Peyer's patch (tissue), 4 donors: ENCODE results near the gene AHCTF1. TPM values are rescaled to one million over a fixed set of nuclear protein-coding genes. Genes with fewer than 3 reads are reported as not detected.
"Not testable (repeated sequence)": the region's sequence is repeated elsewhere in the genome, so short reads cannot be mapped to it uniquely, and the experiment has no call there.

Source experiments
- DNase-seq, 3 donors: peaks; one replicate each; pipeline ENCODE4 v3.0.0-alpha.2; 2017 to 2019
- H3K27ac ChIP-seq, 4 donors: fragments of 200-600 bp; sonication (generic); one replicate each; pipeline ENCODE4 v1.5.1; 2016 to 2019
- H3K27me3 ChIP-seq, 2 donors: fragments of 200-600 bp; sonication (generic); one replicate each; pipeline ENCODE4 v1.5.1; 2019
- H3K36me3 ChIP-seq, 3 donors: fragments of 200-600 bp; sonication (generic); one replicate each; pipeline ENCODE4 v1.5.1; 2016 to 2019
- H3K4me1 ChIP-seq, 4 donors: fragments of 200-600 bp; sonication (generic); one replicate each; pipeline ENCODE4 v1.5.1; 2016 to 2019
- H3K4me3 ChIP-seq, 4 donors: fragments of 200-600 bp; sonication (generic); 1 replicate in 3 of 4; 2 replicates in 1 of 4; pipeline ENCODE4 v1.5.1; 2016 to 2019; ENCODE audit warnings: mild to moderate bottlenecking in 1 of 4
- H3K9me3 ChIP-seq, 4 donors: fragments of 200-600 bp; sonication (generic); one replicate each; pipeline ENCODE4 v1.5.1; 2016 to 2019; ENCODE audit warnings: mild to moderate bottlenecking in 1 of 4
- CTCF ChIP-seq, 6 experiments: fragments of 450-650 bp in 4 of 6; fragments of 200-600 bp in 2 of 6; sonication (generic) in 1 of 6; IDR thresholded peaks; one replicate each; pipeline ENCODE4 v1.5.1; 2017 to 2019; ENCODE audit warnings: antibody characterized with exemption in 6 of 6, mild to moderate bottlenecking in 3 of 6, moderate library complexity in 1 of 6
- POLR2A ChIP-seq, 2 donors: fragments of 450-650 bp; IDR thresholded peaks; one replicate each; pipeline ENCODE4 v1.5.1; 2017; ENCODE audit warnings: antibody characterized with exemption in 2 of 2, mild to moderate bottlenecking in 2 of 2, moderate library complexity in 2 of 2
- total RNA-seq, 4 donors: library from RNA; depleted of rRNA; stranded (reverse); fragments of >200 nt; gene quantifications; one replicate each; pipeline ENCODE4 v1.1.0, GENCODE V29; 2016

AHCTF1 gene
- total RNA-seq, 4 donors from 2014 or later: 20.3 to 51.2 (median 29.9) TPM

- H3K9me3 ChIP-seq: no peaks in the 10 kb centered on the region
- peaks cover 0 to 85% (median 0%) of the 10 kb centered on the region in 3 donors for H3K36me3 ChIP-seq
- TF ChIP-seq CTCF (IDR thresholded peaks at IDR 0.05) (no peak), POLR2A (IDR thresholded peaks at IDR 0.05) (no peak)
- H3K27ac ChIP-seq: no peak overlapping the region
- DNase-seq: no peak
- no peaks in the 10 kb centered on the region for H3K4me1 ChIP-seq
- H3K27me3 ChIP-seq: no peaks in the 10 kb centered on the region
- no peak overlapping the region for H3K4me3 ChIP-seq
Measured at GRCh38 chr1:246893191-246893939, 38.4 kb downstream of the AHCTF1 start.

- Histone ChIP-seq H3K36me3 (peaks cover 0 to 85% (median 0%) of the 10 kb centered on the region in 3 donors), H3K4me3 (no peak overlapping the region), H3K9me3 (no peaks in the 10 kb centered on the region), H3K27me3 (no peaks in the 10 kb centered on the region), H3K4me1 (no peaks in the 10 kb centered on the region), H3K27ac (no peak overlapping the region)
- DNase-seq: no peak
- no peak for TF ChIP-seq CTCF (IDR thresholded peaks at IDR 0.05)
- no peak for TF ChIP-seq POLR2A (IDR thresholded peaks at IDR 0.05)
Measured at GRCh38 chr1:246891105-246891504, 40.6 kb downstream of the AHCTF1 start.

GRCh38 chr1:246888522-246888921 is 43.2 kb downstream of the AHCTF1 start:
- Histone ChIP-seq H3K4me3 (no peak overlapping the region), H3K4me1 (no peaks in the 10 kb centered on the region), H3K36me3 (peaks cover 0 to 77% (median 0%) of the 10 kb centered on the region in 3 donors), H3K27me3 (no peaks in the 10 kb centered on the region), H3K27ac (no peak overlapping the region), H3K9me3 (no peaks in the 10 kb centered on the region)
- no peak for DNase-seq
- no peak for TF ChIP-seq CTCF (IDR thresholded peaks at IDR 0.05)
- TF ChIP-seq POLR2A (IDR thresholded peaks at IDR 0.05): no peak

GRCh38 chr1:246885389-246885788 is 46.4 kb downstream of the AHCTF1 start:
- DNase-seq, H3K27ac ChIP-seq, H3K9me3 ChIP-seq, H3K27me3 ChIP-seq, H3K4me3 ChIP-seq, H3K4me1 ChIP-seq: not testable (repeated sequence)
- H3K36me3 ChIP-seq: peaks cover 0 to 63% (median 0%) of the 10 kb centered on the region in 3 donors

DNA sequence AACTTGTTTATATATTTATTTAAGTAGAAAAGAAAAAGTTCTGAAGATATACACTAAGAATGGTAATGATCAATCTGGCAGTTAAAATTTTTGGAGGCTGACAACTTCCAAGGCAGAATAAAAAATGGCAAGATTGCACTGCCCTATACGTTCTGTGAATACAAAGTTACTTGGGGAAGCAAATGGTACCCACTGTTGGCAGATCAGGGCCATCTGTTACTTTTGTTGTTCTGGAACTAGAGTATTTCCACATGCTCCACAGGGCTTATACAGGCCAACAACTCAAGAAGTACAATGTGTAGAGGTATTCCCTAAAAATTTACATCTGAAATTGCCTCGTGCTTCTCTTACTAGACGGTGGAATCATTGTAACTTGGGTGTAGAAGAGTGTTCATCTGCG is 53.2 kb downstream of the AHCTF1 start:
- Histone ChIP-seq H3K27ac (no peak overlapping the region), H3K4me1 (no peaks in the 10 kb centered on the region), H3K4me3 (no peak overlapping the region), H3K27me3 (no peaks in the 10 kb centered on the region), H3K9me3 (no peaks in the 10 kb centered on the region), H3K36me3 (peaks cover 0 to 43% (median 0%) of the 10 kb centered on the region in 3 donors)
- TF ChIP-seq POLR2A (IDR thresholded peaks at IDR 0.05) (no peak), CTCF (IDR thresholded peaks at IDR 0.05) (no peak)
- DNase-seq: no peak

- Histone ChIP-seq H3K36me3 (peaks cover 0 to 57% (median 0%) of the 10 kb centered on the region in 3 donors), H3K9me3 (no peaks in the 10 kb centered on the region), H3K4me3 (no peak overlapping the region), H3K27ac (no peak overlapping the region), H3K27me3 (no peaks in the 10 kb centered on the region), H3K4me1 (no peaks in the 10 kb centered on the region)
- DNase-seq: no peak
- TF ChIP-seq CTCF (IDR thresholded peaks at IDR 0.05): no peak
- TF ChIP-seq POLR2A (IDR thresholded peaks at IDR 0.05): no peak
Measured at GRCh38 chr1:246876431-246876830, 55.3 kb downstream of the AHCTF1 start.
